ENCODE data around the gene SHISAL1.

- TF ChIP-seq GATA2 (IDR thresholded peaks at IDR 0.05; ENCODE audit: low read depth, low read length) (no peak), GATA3 (IDR thresholded peaks at IDR 0.05; ENCODE audit: low read depth, low read length) (no peak)
Measured at GRCh38 chr22:44297470-44298061, 15.2 kb downstream of the SHISAL1 start.

All from SH-SY5Y (cell line).